HG03060 (cell line): Measurements from ENCODE around the gene CPNE4.
"Not testable (repeated sequence)": the region's sequence is repeated elsewhere in the genome, so short reads cannot be mapped to it uniquely, and the experiment has no call there.

ENCODE experiments used
- ATAC-seq: cut with Tn5 transposase; IDR thresholded peaks from one replicate; pipeline ENCODE4 v1.9.1; 2021; ENCODE audit warnings: low read depth, moderate number of reproducible peaks; ENCODE audit not compliant: unreplicated experiment

CPNE4 gene

GRCh38 chr3:131501949-131502348, 532.9 kb downstream of the CPNE4 start:
- no peak for ATAC-seq

- no peak for ATAC-seq
Measured at GRCh38 chr3:131494706-131495105, 540.1 kb downstream of the CPNE4 start.

GRCh38 chr3:131491775-131492174, 543.0 kb downstream of the CPNE4 start:
- ATAC-seq: no peak

GRCh38 chr3:131491084-131491483, 543.7 kb downstream of the CPNE4 start:
- no peak for ATAC-seq

- not testable (repeated sequence) for ATAC-seq
Measured at GRCh38 chr3:131486545-131486944, 548.3 kb downstream of the CPNE4 start.

- ATAC-seq: no peak
Measured at GRCh38 chr3:131485119-131485518, 549.7 kb downstream of the CPNE4 start.

- ATAC-seq: no peak
Measured at GRCh38 chr3:131484496-131485111, 550.2 kb downstream of the CPNE4 start.
